ENCODE data around the gene LINGO1. TPM values are rescaled to one million over a fixed set of nuclear protein-coding genes. Genes with fewer than 3 reads are reported as not detected.

The LINGO1 gene
- polyA plus RNA-seq, 1 of the 3 experiments (the other 2 are of a cell fraction) = 0.56 TPM

DNA sequence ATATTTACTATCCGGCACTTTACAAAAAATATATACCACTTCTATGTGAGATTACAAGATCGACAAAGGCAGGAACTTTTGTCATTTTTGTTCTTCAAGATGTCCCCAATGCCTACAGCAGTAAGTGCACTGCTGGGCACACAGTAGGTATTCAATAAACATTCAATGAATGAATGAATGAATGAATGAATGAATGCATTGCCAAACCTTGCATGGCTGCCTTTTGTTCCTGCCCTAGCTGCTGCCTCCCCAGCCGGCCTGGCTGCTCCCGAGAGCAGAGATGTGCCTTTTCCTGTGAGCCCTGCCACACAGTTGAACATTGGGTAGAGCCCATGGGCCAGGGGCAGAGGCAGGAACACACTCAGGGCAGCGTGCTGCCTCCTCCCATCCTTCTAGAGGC lies 37.5 kb downstream of the LINGO1 start:
- ChIA-PET CTCF (interaction anchor here (3.5 kb wide), 1 partner anchor 39 kb away, joined by 15 read pairs; no protein-coding TSS in a partner anchor), POLR2A (no interaction called here)
- DNase-seq = no peak
- Histone ChIP-seq H3K36me3 (replicated peaks in 1 of 2; ENCODE audit: control insufficient read depth in 1 of 2, insufficient read depth in 2 of 2, low read length in 1 of 2) (no peaks in the 10 kb centered on the region), H3K4me1 (ENCODE audit: control insufficient read depth in 1 of 2, insufficient read depth in 2 of 2, low read depth in 1 of 2, low read length in 1 of 2) (peaks cover 0 to 31% of the 10 kb centered on the region in 2 experiments; a peak in 2 of 4 replicates), H3F3A (replicated peaks; ENCODE audit: insufficient read depth) (no peaks in the 10 kb centered on the region), H3K27ac (ENCODE audit: low read depth in 2 of 2, low read length in 1 of 2) (no peak overlapping the region), H3K4me2 (no peak overlapping the region), H3K79me2 (ENCODE audit: insufficient read depth) (no peaks in the 10 kb centered on the region), H3K27me3 (ENCODE audit: insufficient read depth) (no peaks in the 10 kb centered on the region), H4K20me1 (ENCODE audit: insufficient read depth) (no peaks in the 10 kb centered on the region), H2AFZ (ENCODE audit: low read depth) (no peak overlapping the region), H3K4me3 (ENCODE audit: low read depth in 2 of 2, low read length in 1 of 2) (no peak overlapping the region), H3K9me3 (no peaks in the 10 kb centered on the region), H3K9me2 (no peaks in the 10 kb centered on the region), H3K9ac (no peak overlapping the region)
- no peak for TF ChIP-seq SIN3A (IDR thresholded peaks at IDR 0.05; ENCODE audit: borderline replicate concordance, low read depth, low read length)
- no peak for TF ChIP-seq FOXJ3 (CRISPR knock-in tag; IDR thresholded peaks at IDR 0.05)
- TF ChIP-seq, protein P1, sequence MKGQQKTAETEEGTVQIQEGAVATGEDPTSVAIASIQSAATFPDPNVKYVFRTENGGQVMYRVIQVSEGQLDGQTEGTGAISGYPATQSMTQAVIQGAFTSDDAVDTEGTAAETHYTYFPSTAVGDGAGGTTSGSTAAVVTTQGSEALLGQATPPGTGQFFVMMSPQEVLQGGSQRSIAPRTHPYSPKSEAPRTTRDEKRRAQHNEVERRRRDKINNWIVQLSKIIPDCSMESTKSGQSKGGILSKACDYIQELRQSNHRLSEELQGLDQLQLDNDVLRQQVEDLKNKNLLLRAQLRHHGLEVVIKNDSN (IDR thresholded peaks at IDR 0.05; ENCODE audit: borderline replicate concordance, low read depth) = no peak
- TF ChIP-seq, protein P2, sequence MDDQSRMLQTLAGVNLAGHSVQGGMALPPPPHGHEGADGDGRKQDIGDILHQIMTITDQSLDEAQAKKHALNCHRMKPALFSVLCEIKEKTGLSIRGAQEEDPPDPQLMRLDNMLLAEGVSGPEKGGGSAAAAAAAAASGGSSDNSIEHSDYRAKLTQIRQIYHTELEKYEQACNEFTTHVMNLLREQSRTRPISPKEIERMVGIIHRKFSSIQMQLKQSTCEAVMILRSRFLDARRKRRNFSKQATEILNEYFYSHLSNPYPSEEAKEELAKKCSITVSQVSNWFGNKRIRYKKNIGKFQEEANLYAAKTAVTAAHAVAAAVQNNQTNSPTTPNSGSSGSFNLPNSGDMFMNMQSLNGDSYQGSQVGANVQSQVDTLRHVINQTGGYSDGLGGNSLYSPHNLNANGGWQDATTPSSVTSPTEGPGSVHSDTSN (IDR thresholded peaks at IDR 0.05) = no peak
- no peak for TF ChIP-seq TEAD4 (IDR thresholded peaks at IDR 0.05; ENCODE audit: borderline replicate concordance, insufficient read depth)
- no peak for TF ChIP-seq RXRA (IDR thresholded peaks at IDR 0.05; ENCODE audit: borderline replicate concordance, low read depth)
- TF ChIP-seq NRF1 (IDR thresholded peaks at IDR 0.05; ENCODE audit: low read depth, low read length) = no peak
- TF ChIP-seq, protein P3, sequence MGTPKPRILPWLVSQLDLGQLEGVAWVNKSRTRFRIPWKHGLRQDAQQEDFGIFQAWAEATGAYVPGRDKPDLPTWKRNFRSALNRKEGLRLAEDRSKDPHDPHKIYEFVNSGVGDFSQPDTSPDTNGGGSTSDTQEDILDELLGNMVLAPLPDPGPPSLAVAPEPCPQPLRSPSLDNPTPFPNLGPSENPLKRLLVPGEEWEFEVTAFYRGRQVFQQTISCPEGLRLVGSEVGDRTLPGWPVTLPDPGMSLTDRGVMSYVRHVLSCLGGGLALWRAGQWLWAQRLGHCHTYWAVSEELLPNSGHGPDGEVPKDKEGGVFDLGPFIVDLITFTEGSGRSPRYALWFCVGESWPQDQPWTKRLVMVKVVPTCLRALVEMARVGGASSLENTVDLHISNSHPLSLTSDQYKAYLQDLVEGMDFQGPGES (IDR thresholded peaks at IDR 0.05; ENCODE audit: low read depth, low read length) = no peak
- TF ChIP-seq GABPA (IDR thresholded peaks at IDR 0.05; ENCODE audit: low read depth) = no peak
- WGBS (ENCODE audit: low lambda C conversion rate) = 93% methylated on average over 4 of the region's 5 CpGs

DNA sequence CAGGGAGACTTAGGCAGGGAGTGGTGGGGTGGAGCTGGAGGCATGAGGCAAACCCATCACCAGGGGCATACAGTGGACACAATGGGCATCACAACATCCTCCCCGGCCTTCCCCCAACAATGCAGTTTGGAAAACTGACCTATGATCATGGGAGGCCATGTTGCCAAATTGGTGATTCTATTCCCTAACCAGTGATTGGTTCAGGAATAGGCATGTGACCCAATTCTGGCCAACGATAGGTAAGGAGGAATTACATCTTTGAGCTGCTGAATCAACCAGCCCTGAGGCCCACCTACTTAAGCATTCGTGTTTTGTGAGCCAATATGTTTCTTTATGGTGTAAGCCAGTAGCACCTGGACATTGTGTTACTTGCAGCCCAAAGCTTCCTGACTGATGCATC lies 40.0 kb downstream of the LINGO1 start:
- no peak for DNase-seq
- no peak overlapping the region for H3K27ac ChIP-seq (ENCODE audit: low read depth in 2 of 2, low read length in 1 of 2)
- H3F3A ChIP-seq (replicated peaks; ENCODE audit: insufficient read depth) = no peaks in the 10 kb centered on the region
- TF ChIP-seq POLR2AphosphoS5 (IDR thresholded peaks at IDR 0.05; ENCODE audit: low read depth, low read length) (no peak), EZH2phosphoT487 (IDR thresholded peaks at IDR 0.05; ENCODE audit: borderline replicate concordance, low read depth) (no peak), EP300 (IDR thresholded peaks at IDR 0.05; ENCODE audit: borderline replicate concordance in 1 of 2, low read depth in 1 of 2, low read length in 1 of 2) (no peak)
- TF ChIP-seq, protein P4, sequence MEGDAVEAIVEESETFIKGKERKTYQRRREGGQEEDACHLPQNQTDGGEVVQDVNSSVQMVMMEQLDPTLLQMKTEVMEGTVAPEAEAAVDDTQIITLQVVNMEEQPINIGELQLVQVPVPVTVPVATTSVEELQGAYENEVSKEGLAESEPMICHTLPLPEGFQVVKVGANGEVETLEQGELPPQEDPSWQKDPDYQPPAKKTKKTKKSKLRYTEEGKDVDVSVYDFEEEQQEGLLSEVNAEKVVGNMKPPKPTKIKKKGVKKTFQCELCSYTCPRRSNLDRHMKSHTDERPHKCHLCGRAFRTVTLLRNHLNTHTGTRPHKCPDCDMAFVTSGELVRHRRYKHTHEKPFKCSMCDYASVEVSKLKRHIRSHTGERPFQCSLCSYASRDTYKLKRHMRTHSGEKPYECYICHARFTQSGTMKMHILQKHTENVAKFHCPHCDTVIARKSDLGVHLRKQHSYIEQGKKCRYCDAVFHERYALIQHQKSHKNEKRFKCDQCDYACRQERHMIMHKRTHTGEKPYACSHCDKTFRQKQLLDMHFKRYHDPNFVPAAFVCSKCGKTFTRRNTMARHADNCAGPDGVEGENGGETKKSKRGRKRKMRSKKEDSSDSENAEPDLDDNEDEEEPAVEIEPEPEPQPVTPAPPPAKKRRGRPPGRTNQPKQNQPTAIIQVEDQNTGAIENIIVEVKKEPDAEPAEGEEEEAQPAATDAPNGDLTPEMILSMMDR (IDR thresholded peaks at IDR 0.05) = no peak
- no peaks in the 10 kb centered on the region for H3K9me3 ChIP-seq
- no peaks in the 10 kb centered on the region for H3K9me2 ChIP-seq
- H3K27me3 ChIP-seq (ENCODE audit: insufficient read depth) = no peaks in the 10 kb centered on the region
- POLR2A ChIA-PET = no interaction called here
- H3K79me2 ChIP-seq (ENCODE audit: insufficient read depth) = no peaks in the 10 kb centered on the region
- H4K20me1 ChIP-seq (ENCODE audit: insufficient read depth) = no peaks in the 10 kb centered on the region
- 46% methylated on average over 3 of the region's 3 CpGs for WGBS (ENCODE audit: low lambda C conversion rate)
- CTCF ChIA-PET = interaction anchor here (1.0 to 3.5 kb wide), 2 partner anchors 41 to 49 kb away, joined by 3 to 15 read pairs; no protein-coding TSS in a partner anchor
- no peak overlapping the region for H2AFZ ChIP-seq (ENCODE audit: low read depth)
- H3K9ac ChIP-seq = no peak overlapping the region
- no peak overlapping the region for H3K4me2 ChIP-seq
- no peaks in the 10 kb centered on the region for H3K36me3 ChIP-seq (replicated peaks in 1 of 2; ENCODE audit: control insufficient read depth in 1 of 2, insufficient read depth in 2 of 2, low read length in 1 of 2)
- H3K4me1 ChIP-seq (ENCODE audit: control insufficient read depth in 1 of 2, insufficient read depth in 2 of 2, low read depth in 1 of 2, low read length in 1 of 2) = peaks cover 0 to 12% of the 10 kb centered on the region in 2 experiments; a peak in 1 of 4 replicates
- no peak overlapping the region for H3K4me3 ChIP-seq (ENCODE audit: low read depth in 2 of 2, low read length in 1 of 2)

All from SK-N-SH (cell line).